HFF-Myc (cell line): ENCODE measurements around the gene GRID1.

Experiments
- DNase-seq: peaks from one replicate; pipeline ENCODE4 v3.0.0-alpha.2; 2011; ENCODE audit warnings: low read depth; ENCODE audit errors: extremely low read depth
- H3K4me3 ChIP-seq: replicated peaks from 2 replicates; pipeline ENCODE4 v1.5.1; 2011; ENCODE audit warnings: low read depth, mild to moderate bottlenecking, control low read depth, low read length
- TF ChIP-seq, protein P1 (sequence below): IDR thresholded peaks from 2 replicates; pipeline ENCODE4 v1.5.1; 2012; ENCODE audit warnings: mild to moderate bottlenecking, low read depth, low read length, control low read depth; ENCODE audit errors: missing control alignments

GRID1 gene

DNA sequence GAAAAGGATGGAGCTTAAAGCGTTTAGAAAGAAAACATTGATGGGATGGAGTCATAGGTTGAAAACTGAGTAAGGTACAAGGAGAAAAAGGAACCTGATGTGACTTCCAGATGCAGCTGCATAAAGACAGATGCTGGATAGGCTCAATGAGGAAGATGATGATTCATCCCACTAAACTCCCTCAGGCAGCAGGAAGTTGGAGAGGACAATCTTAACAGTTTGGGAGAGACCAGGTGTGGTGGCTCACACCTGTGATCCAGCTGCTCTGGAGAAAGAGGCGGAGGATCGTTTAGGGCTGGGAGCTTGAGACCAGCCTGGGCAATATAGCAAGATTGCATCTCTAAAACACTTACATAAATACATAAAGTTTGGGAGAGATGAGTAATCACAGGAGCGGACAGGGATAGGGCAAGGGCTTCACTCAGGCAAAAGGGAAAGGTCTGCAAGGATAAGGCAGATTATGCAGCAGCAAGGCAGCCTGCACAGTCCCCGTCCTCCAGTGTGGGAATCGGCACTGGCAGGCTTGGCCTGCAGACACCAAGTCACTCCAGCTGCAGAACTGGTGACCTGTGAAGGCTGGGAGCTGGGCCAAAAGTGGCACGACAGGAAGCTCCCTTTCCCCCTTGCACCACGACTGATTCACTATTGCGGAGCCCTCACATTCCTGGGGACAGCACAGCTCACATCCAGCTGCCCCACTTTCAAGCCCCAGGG lies 438.5 kb downstream of the GRID1 start:
- DNase-seq: no peak
- no peak overlapping the region for H3K4me3 ChIP-seq
- TF ChIP-seq, protein P1, sequence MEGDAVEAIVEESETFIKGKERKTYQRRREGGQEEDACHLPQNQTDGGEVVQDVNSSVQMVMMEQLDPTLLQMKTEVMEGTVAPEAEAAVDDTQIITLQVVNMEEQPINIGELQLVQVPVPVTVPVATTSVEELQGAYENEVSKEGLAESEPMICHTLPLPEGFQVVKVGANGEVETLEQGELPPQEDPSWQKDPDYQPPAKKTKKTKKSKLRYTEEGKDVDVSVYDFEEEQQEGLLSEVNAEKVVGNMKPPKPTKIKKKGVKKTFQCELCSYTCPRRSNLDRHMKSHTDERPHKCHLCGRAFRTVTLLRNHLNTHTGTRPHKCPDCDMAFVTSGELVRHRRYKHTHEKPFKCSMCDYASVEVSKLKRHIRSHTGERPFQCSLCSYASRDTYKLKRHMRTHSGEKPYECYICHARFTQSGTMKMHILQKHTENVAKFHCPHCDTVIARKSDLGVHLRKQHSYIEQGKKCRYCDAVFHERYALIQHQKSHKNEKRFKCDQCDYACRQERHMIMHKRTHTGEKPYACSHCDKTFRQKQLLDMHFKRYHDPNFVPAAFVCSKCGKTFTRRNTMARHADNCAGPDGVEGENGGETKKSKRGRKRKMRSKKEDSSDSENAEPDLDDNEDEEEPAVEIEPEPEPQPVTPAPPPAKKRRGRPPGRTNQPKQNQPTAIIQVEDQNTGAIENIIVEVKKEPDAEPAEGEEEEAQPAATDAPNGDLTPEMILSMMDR: no peak

DNA sequence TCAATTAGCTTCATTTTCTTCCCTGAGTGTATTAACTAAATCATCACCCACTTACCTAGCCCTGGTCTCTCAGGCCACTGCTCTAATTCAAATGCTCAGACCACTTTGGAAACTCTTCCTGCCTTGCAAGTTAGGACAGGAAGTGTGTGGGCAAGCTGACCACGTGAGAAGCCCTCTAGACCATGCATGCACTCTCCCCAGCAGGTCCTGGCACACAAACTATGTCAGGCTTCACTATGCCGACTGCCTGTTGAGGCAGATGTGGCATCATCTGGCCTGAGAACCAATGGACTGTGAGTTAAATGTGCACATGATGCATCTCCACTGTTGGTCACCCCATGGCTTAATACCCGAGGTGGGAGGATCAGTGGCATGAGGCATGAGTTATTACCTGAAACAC lies 439.6 kb downstream of the GRID1 start:
- no peak overlapping the region for H3K4me3 ChIP-seq
- TF ChIP-seq, protein P1: no peak
- no peak for DNase-seq

DNA sequence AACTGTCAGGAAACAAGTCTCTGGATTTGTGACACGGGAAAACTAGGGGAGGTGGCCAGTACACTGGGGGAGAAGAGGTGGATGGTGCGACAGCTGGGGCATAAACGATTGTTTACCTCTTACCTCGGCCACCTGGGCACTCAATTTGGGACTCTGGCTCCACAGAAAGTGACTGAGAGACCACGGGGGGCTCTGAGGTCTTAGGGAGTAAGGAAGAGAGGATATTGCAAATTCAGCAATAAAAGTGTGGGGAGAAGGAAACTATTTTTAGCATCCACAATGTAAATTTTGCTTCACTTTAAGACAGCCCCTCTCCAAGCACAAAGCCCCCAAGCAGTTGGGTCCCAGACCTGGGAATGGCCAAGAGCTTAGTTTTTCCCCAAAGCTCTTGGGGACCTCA lies 440.5 kb downstream of the GRID1 start:
- no peak for DNase-seq
- TF ChIP-seq, protein P1: no peak
- H3K4me3 ChIP-seq: no peak overlapping the region

DNA sequence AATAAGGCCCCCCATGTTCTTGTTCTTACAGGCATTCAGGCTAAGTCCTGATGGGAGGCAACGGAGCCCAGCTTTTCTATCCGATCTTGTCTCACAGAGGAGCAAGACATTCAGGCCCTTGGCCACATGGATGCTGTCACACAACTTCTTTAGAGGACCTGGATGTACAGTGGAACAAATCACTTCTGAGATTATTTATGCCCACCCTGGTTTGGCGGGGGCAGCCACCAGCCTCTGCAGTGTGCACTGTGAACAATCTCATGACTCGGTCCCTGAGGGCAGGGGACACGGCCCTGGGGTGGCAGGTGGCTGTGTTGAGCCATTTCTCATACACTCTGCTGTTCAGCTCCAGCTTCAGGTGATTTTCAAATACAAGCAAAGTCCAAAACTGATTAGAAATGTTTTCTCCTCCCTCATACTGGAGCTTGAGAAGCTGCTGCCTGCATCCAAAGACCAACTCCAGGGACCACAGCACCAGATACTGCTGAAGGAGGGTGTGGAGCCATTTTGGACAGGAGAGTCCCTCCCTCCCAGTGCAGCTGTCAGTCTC lies 441.3 kb downstream of the GRID1 start:
- no peak for DNase-seq
- TF ChIP-seq, protein P1: no peak
- no peak overlapping the region for H3K4me3 ChIP-seq

DNA sequence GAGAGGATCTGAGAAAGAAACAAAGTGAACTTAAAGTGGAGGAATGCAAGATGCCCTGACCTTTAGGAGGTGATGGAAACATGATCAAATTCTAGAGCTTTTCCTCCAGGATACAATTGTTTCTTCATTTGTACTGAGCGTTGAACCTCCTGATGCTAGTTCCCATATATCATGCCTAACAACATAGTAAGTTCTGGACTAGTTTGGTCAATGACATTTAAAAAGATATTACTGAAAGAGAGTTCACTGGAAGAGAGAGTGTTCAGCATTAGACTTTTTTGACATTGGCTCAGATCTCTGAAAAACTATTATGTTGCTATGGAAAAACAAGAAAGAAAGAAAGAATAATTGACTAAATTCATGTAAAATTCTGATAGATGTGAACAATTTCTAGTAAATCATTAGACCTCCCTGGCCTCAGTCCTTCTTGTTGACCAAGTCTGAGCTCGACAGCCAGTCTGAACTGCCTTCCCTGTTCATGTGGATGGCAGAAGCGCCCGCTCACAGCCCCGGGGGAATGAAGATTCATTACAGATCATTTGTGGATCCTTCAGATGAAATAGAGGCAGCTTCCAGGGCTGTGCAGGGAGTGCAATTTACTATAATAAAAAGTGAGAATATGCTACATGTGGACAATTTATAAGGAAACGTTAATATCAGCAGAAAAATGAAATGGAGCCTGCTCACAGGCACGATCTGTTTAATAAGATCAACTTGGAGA lies 442.1 kb downstream of the GRID1 start:
- TF ChIP-seq, protein P1: no peak

DNA sequence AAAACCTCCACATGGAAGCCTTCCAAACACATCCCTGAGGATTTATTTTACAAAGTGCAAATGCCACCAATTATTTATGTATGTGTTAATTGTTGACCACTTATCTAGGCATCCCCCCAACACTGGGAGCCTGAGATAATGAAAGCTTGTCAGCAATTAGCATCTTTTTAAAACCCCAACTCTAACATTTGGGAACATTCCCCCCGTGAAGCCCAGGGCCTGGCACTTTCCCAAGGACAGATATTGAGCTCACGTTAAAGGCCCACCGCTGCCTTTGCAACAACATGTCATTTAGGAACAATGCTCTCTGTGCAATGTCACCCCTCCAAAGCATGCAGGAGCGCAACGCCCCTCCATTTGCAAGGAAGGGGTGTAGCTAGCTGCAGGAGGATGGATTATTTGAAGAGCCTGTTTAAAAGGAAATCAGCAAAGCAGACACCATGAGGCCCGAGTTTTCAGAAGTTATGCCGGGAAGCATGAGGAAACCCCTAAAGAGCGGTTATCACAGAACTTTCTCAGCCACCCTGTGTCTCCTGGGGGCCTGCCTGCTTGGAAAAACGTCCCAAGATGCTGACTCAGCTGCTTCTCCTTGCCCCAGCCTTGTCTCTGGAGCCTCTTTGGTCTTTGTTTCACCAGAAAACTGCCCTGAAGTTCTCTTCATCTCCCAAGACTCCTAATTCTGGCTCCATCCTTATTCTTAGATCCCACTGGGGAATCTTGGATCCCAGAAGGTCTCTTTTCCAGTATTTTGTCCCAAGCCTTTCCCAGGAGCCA lies 444.1 kb downstream of the GRID1 start:
- H3K4me3 ChIP-seq: no peak overlapping the region
- TF ChIP-seq, protein P1: no peak
- DNase-seq: no peak

More for the DNA sequence above, 442.1 kb downstream of the GRID1 start:
- no peak for DNase-seq
- no peak overlapping the region for H3K4me3 ChIP-seq
